CD14-positive monocyte (primary cell): ENCODE results near the gene ACBD5. TPM values are rescaled to one million over a fixed set of nuclear protein-coding genes. Genes with fewer than 3 reads are reported as not detected.

Source experiments
- DNase-seq, 3 donors: peaks; one replicate each; pipeline ENCODE4 v3.0.0-alpha.2; 2011 to 2022
- H2AFZ ChIP-seq: 2 replicates; pipeline ENCODE4 v1.6.0; 2012; ENCODE audit warnings: mild to moderate bottlenecking, low read depth, low read length, inconsistent platforms; ENCODE audit not compliant: insufficient read depth, poor library complexity, severe bottlenecking
- H3K27ac ChIP-seq, 2 donors: 1 replicate in 1 of 2; 2 replicates in 1 of 2; pipeline ENCODE4 v1.5.1; 2012 to 2013; ENCODE audit warnings: low read length in 2 of 2, control low read depth in 1 of 2, inconsistent platforms in 1 of 2, low read depth in 1 of 2, mild to moderate bottlenecking in 1 of 2
- H3K27me3 ChIP-seq, 2 donors: one replicate each; pipeline versions ENCODE4 v1.6.0 to v1.6.1; 2011 to 2013; ENCODE audit warnings: low read length in 2 of 2; ENCODE audit not compliant: control insufficient read depth in 2 of 2, insufficient read depth in 2 of 2
- H3K36me3 ChIP-seq, 2 donors: replicated peaks in 1 of 2; 1 replicate in 1 of 2; 2 replicates in 1 of 2; pipeline versions ENCODE4 v1.5.1 to v1.6.1; 2012 to 2013; ENCODE audit warnings: low read length in 2 of 2, control low read depth in 1 of 2, inconsistent platforms in 1 of 2, mild to moderate bottlenecking in 1 of 2; ENCODE audit not compliant: insufficient read depth in 2 of 2, control insufficient read depth in 1 of 2
- H3K4me1 ChIP-seq, 2 donors: 1 replicate in 1 of 2; 2 replicates in 1 of 2; pipeline versions ENCODE4 v1.5.1 to v1.6.1; 2012 to 2013; ENCODE audit warnings: low read length in 2 of 2, control low read depth in 1 of 2, inconsistent platforms in 1 of 2, mild to moderate bottlenecking in 1 of 2, moderate library complexity in 1 of 2; ENCODE audit not compliant: insufficient read depth in 2 of 2, control insufficient read depth in 1 of 2
- H3K4me2 ChIP-seq: replicated peaks from 2 replicates; pipeline ENCODE3; 2012; ENCODE audit warnings: low read length, moderate library complexity, mild to moderate bottlenecking; ENCODE audit not compliant: poor library complexity, severe bottlenecking; ENCODE audit errors: extremely low read depth
- H3K4me3 ChIP-seq, 3 experiments: fragments of 200-600 bp in 1 of 3; sonication (generic) in 1 of 3; replicated peaks in 1 of 3; 1 replicate in 2 of 3; 2 replicates in 1 of 3; pipeline ENCODE4 v1.5.1; 2011 to 2013; ENCODE audit warnings: low read length in 3 of 3, mild to moderate bottlenecking in 3 of 3, control low read depth in 2 of 3, low read depth in 2 of 3, inconsistent platforms in 1 of 3, moderate library complexity in 1 of 3
- H3K79me2 ChIP-seq: 2 replicates; pipeline ENCODE4 v1.6.0; 2012; ENCODE audit warnings: mild to moderate bottlenecking, control low read depth, inconsistent platforms, low read length, moderate library complexity; ENCODE audit not compliant: insufficient read depth
- H3K9ac ChIP-seq: 2 replicates; pipeline ENCODE4 v1.6.0; 2017; ENCODE audit warnings: low read length, mild to moderate bottlenecking; ENCODE audit not compliant: insufficient read depth, poor library complexity, severe bottlenecking
- H3K9me3 ChIP-seq, 2 donors: replicated peaks in 1 of 2; 1 replicate in 1 of 2; 2 replicates in 1 of 2; pipeline versions ENCODE4 v1.5.1 to v1.6.1; 2012 to 2013; ENCODE audit warnings: low read length in 2 of 2, control low read depth in 1 of 2; ENCODE audit not compliant: control insufficient read depth in 1 of 2, insufficient read depth in 1 of 2
- H4K20me1 ChIP-seq: 2 replicates; pipeline ENCODE4 v1.6.0; 2012; ENCODE audit warnings: mild to moderate bottlenecking, low read length, control low read depth, moderate library complexity; ENCODE audit not compliant: insufficient read depth
- H3K27ac Mint-ChIP-seq, 7 donors: one replicate each; pipeline ENCODE4 v1.8.0; 2020; ENCODE audit warnings: mild to moderate bottlenecking in 7 of 7, mixed read lengths in 7 of 7, moderate library complexity in 6 of 7, inconsistent platforms in 2 of 7
- H3K27me3 Mint-ChIP-seq, 3 donors: one replicate each; pipeline ENCODE4 v1.8.0; 2021 to 2022; ENCODE audit warnings: low read depth in 3 of 3, mild to moderate bottlenecking in 3 of 3, mixed read lengths in 3 of 3, moderate library complexity in 3 of 3, inconsistent platforms in 1 of 3
- H3K36me3 Mint-ChIP-seq, 2 donors: one replicate each; pipeline ENCODE4 v1.8.0; 2020; ENCODE audit warnings: mixed read lengths in 2 of 2, inconsistent platforms in 1 of 2, mild to moderate bottlenecking in 1 of 2
- H3K4me1 Mint-ChIP-seq: one replicate; pipeline ENCODE4 v1.8.0; 2020; ENCODE audit warnings: mild to moderate bottlenecking, mixed read lengths
- H3K4me3 Mint-ChIP-seq, 2 donors: one replicate each; pipeline ENCODE4 v1.8.0; 2020; ENCODE audit warnings: mild to moderate bottlenecking in 2 of 2, mixed read lengths in 2 of 2, moderate library complexity in 1 of 2
- H3K9me3 Mint-ChIP-seq, 7 donors: one replicate each; pipeline ENCODE4 v1.8.0; 2020 to 2022; ENCODE audit warnings: mixed read lengths in 7 of 7, mild to moderate bottlenecking in 6 of 7, moderate library complexity in 6 of 7, inconsistent platforms in 2 of 7
- WGBS: methylation state at CpG from one replicate; pipeline ENCODE4 v1.1.5; 2013; ENCODE audit warnings: missing lambda C conversion rate; ENCODE audit not compliant: insufficient coverage; 5-methylcytosine and 5-hydroxymethylcytosine counted together
- intact Hi-C, 2 donors: fragments of 100-400 bp; cut with micrococcal nuclease; formaldehyde crosslinking; loops; one replicate each; pipeline versions ENCODE4 v1.15.0 to v1.15.1; 2023
- polyA plus RNA-seq, 3 donors: library from polyadenylated mRNA; depleted of rRNA in 1 of 3; unstranded in 2 of 3; stranded (reverse) in 1 of 3; fragments of 300-500 nt in 2 of 3; fragments of >200 nt in 1 of 3; fragmentation: Illumina TruSeq in 2 of 3; gene quantifications; 1 replicate in 2 of 3; 2 replicates in 1 of 3; pipeline ENCODE4 v1.2.3, GENCODE V29; 2012 to 2021
- TF ChIP-seq, protein P1 (sequence below): fragments of 200-600 bp; IDR thresholded peaks from one replicate; pipeline ENCODE4 v1.8.0; 2022; ENCODE audit warnings: antibody characterized with exemption, mild to moderate bottlenecking

The ACBD5 gene
- polyA plus RNA-seq, 3 donors: 13.6 to 17.5 (median 15.5) TPM

DNA sequence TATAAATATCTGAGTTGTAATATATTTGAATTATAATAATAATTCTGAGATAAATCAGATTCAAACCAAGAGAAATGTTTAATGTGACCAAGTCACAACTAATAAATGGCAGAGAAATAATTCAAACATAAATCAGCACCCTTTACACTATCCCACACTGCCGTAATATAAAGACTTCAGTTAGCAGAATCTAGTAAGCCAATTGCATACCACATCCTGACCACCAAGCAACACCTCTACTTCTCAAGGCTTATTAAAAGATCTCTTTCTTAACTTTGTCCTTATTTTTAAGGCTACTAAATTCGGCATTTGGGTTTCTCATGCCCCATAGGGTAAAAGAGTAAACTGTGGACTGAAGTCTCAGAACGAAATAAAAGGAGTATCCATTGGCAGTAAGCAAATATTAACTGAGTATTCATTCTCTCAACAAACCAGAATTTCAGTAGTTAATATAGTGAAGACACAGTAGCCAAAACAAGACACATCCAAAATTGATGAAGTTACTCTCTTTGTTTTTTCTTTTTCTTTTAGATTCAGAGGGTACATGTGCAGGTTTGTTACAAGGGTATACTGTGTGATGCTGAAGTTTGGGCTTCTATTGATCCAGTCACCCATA, 14.8 kb downstream of the ACBD5 start:
- H4K20me1 ChIP-seq: peaks cover 15% of the 10 kb centered on the region
- H2AFZ ChIP-seq: no peak overlapping the region
- no peak overlapping the region for H3K4me2 ChIP-seq
- H3K27ac ChIP-seq: no peak overlapping the region
- intact Hi-C loops: loop anchor here in 1 of 2 donors (10.0 kb wide), 1 partner anchor 139 kb away; no protein-coding TSS in a partner anchor
- TF ChIP-seq, protein P1, sequence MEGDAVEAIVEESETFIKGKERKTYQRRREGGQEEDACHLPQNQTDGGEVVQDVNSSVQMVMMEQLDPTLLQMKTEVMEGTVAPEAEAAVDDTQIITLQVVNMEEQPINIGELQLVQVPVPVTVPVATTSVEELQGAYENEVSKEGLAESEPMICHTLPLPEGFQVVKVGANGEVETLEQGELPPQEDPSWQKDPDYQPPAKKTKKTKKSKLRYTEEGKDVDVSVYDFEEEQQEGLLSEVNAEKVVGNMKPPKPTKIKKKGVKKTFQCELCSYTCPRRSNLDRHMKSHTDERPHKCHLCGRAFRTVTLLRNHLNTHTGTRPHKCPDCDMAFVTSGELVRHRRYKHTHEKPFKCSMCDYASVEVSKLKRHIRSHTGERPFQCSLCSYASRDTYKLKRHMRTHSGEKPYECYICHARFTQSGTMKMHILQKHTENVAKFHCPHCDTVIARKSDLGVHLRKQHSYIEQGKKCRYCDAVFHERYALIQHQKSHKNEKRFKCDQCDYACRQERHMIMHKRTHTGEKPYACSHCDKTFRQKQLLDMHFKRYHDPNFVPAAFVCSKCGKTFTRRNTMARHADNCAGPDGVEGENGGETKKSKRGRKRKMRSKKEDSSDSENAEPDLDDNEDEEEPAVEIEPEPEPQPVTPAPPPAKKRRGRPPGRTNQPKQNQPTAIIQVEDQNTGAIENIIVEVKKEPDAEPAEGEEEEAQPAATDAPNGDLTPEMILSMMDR: no peak
- no peaks in the 10 kb centered on the region for H3K9me3 ChIP-seq
- H3K36me3 ChIP-seq: peaks cover 49 to 80% of the 10 kb centered on the region in 2 donors
- no peak for DNase-seq
- H3K9ac ChIP-seq: no peak overlapping the region
- WGBS: 100% methylated on average over 1 of the region's 3 CpGs
- no peaks in the 10 kb centered on the region for H3K79me2 ChIP-seq
- Mint-ChIP-seq H3K4me1 (no peaks in the 10 kb centered on the region), H3K4me3 (no peak overlapping the region), H3K9me3 (no peaks in the 10 kb centered on the region), H3K27ac (peak overlapping the region in 1 of 7 donors; percentile 4), H3K36me3 (peaks cover 40 to 67% of the 10 kb centered on the region in 2 donors), H3K27me3 (peaks cover 0 to 2% (median 0%) of the 10 kb centered on the region in 3 donors)
- H3K4me1 ChIP-seq: no peaks in the 10 kb centered on the region
- no peak overlapping the region for H3K4me3 ChIP-seq
- H3K27me3 ChIP-seq: no peaks in the 10 kb centered on the region

DNA sequence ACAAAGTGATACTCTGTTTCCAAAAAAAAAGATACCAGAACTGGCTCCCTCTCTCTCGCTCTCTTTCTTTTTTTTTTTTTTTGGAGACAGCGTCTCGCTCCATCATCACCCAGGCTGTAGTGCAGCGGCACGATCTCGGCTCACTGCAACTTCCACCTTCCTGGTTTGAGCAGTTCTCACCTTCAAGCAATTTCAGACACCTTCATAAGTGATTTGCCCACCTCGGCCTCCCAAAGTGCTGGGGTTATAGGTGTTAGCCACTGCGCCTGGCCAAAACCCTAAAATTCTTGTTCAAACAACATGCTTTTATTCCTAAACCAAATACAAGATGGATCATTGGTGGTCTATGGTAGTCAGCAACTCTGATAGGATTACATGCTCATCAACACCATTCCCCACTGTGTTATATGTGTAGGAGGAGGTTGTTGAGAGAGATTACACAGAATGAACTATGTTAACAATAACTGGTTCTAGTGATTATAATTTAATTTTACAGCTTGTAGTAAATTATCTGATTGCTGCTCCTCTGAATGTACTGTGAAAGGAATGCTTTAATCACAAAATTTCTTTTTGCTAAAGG, 15.5 kb downstream of the ACBD5 start:
- Mint-ChIP-seq H3K9me3 (no peaks in the 10 kb centered on the region), H3K36me3 (peaks cover 41 to 62% of the 10 kb centered on the region in 2 donors), H3K4me1 (no peaks in the 10 kb centered on the region), H3K27me3 (peaks cover 0 to 2% (median 0%) of the 10 kb centered on the region in 3 donors), H3K4me3 (no peak overlapping the region), H3K27ac (no peak overlapping the region)
- H3K4me2 ChIP-seq: no peak overlapping the region
- H3K36me3 ChIP-seq: peaks cover 50 to 80% of the 10 kb centered on the region in 2 donors
- no peak overlapping the region for H3K9ac ChIP-seq
- peaks cover 15% of the 10 kb centered on the region for H4K20me1 ChIP-seq
- H3K4me1 ChIP-seq: no peaks in the 10 kb centered on the region
- H3K4me3 ChIP-seq: no peak overlapping the region
- no peaks in the 10 kb centered on the region for H3K79me2 ChIP-seq
- no peak overlapping the region for H2AFZ ChIP-seq
- no peak overlapping the region for H3K27ac ChIP-seq
- no peak for DNase-seq
- H3K27me3 ChIP-seq: no peaks in the 10 kb centered on the region
- intact Hi-C loops: loop anchor here in 1 of 2 donors (10.0 kb wide), 1 partner anchor 140 kb away; no protein-coding TSS in a partner anchor
- 100% methylated on average over 1 of the region's 8 CpGs for WGBS
- H3K9me3 ChIP-seq: no peaks in the 10 kb centered on the region
- TF ChIP-seq, protein P1: no peak
